Stomach (tissue), 9 donors: Measurements from ENCODE around the gene APEH. TPM values are rescaled to one million over a fixed set of nuclear protein-coding genes. Genes with fewer than 3 reads are reported as not detected.

ENCODE experiments used
- DNase-seq, 2 donors: peaks; one replicate each; pipeline versions ENCODE4 v3.0.0 to v3.0.0-alpha.2; 2013 to 2019
- H3K27ac ChIP-seq, 5 donors: fragments of 200-600 bp in 4 of 5; sonication (generic) in 4 of 5; one replicate each; pipeline ENCODE4 v1.5.1; 2013 to 2019; ENCODE audit warnings: mild to moderate bottlenecking in 1 of 5, moderate library complexity in 1 of 5
- H3K27me3 ChIP-seq, 3 donors: fragments of 200-600 bp; sonication (generic); one replicate each; pipeline ENCODE4 v1.5.1; 2017 to 2019; ENCODE audit warnings: mixed run types in 1 of 3
- H3K36me3 ChIP-seq, 4 donors: fragments of 200-600 bp; sonication (generic); 1 replicate in 3 of 4; 2 replicates in 1 of 4; pipeline ENCODE4 v1.5.1; 2016 to 2019
- H3K4me1 ChIP-seq, 4 donors: fragments of 200-600 bp; sonication (generic); one replicate each; pipeline ENCODE4 v1.5.1; 2016 to 2019
- H3K4me3 ChIP-seq, 4 donors: fragments of 200-600 bp; sonication (generic) in 3 of 4; one replicate each; pipeline ENCODE4 v1.5.1; 2016 to 2019; ENCODE audit warnings: mild to moderate bottlenecking in 1 of 4
- H3K9me3 ChIP-seq, 4 donors: fragments of 200-600 bp; sonication (generic); one replicate each; pipeline ENCODE4 v1.5.1; 2016 to 2019
- EP300 ChIP-seq: sonication (generic); formaldehyde crosslinking; IDR thresholded peaks from one replicate; pipeline ENCODE4 v1.6.1; 2017; ENCODE audit warnings: antibody characterized with exemption
- POLR2A ChIP-seq, 4 donors: fragments of 450-650 bp; IDR thresholded peaks; one replicate each; pipeline ENCODE4 v1.6.1; 2016; ENCODE audit warnings: antibody characterized with exemption in 4 of 4, control low read depth in 2 of 4, mild to moderate bottlenecking in 1 of 4, moderate library complexity in 1 of 4
- POLR2AphosphoS5 ChIP-seq, 3 donors: sonication (generic); formaldehyde crosslinking; IDR thresholded peaks; one replicate each; pipeline ENCODE4 v1.6.1; 2016; ENCODE audit warnings: antibody characterized with exemption in 3 of 3
- WGBS, 5 donors: extraction: QIAGEN DNeasy Blood & Tissue Kit in 3 of 5; methylation state at CpG; one replicate each; pipeline versions ENCODE4 v1.1.5 to v1.1.7; 2013 to 2018; 5-methylcytosine and 5-hydroxymethylcytosine counted together
- intact Hi-C: fragments of 100-400 bp; cut with DNase I; formaldehyde crosslinking; loops from one replicate; pipeline ENCODE4 v1.15.1; 2023; ENCODE audit warnings: low total_unique reads
- polyA plus RNA-seq, 3 donors: library from polyadenylated mRNA; stranded (reverse); fragments of 200-250 nt; gene quantifications; one replicate each; pipeline ENCODE4 v1.2.3, GENCODE V29; 2013
- small RNA-seq, 4 donors: library from RNA; depleted of rRNA; stranded (forward); fragments of <200 nt; gene quantifications; one replicate each; pipeline ENCODE3, GENCODE V24; 2016
- total RNA-seq, 5 donors: library from RNA; depleted of rRNA; stranded (reverse); fragments of >200 nt; gene quantifications; one replicate each; pipeline versions ENCODE4 v1.1.0 to v1.2.3, GENCODE V29; 2014 to 2016
- TF ChIP-seq, protein P1 (sequence below), 7 experiments: fragments of 450-650 bp in 4 of 7; fragments of 200-600 bp in 3 of 7; sonication (generic) in 3 of 7; IDR thresholded peaks; one replicate each; pipeline ENCODE4 v1.5.1; 2016 to 2019; ENCODE audit warnings: antibody characterized with exemption in 7 of 7, control low read depth in 2 of 7, mild to moderate bottlenecking in 1 of 7
- donor health status: healthy with polysubstance abuse.
- donor health status: Bipolar disorder and iron deficiency.
- donor health status: healthy.

APEH gene
- total and polyA plus RNA-seq, 8 donors = 23.9 to 104 (median 47.7) TPM

DNA sequence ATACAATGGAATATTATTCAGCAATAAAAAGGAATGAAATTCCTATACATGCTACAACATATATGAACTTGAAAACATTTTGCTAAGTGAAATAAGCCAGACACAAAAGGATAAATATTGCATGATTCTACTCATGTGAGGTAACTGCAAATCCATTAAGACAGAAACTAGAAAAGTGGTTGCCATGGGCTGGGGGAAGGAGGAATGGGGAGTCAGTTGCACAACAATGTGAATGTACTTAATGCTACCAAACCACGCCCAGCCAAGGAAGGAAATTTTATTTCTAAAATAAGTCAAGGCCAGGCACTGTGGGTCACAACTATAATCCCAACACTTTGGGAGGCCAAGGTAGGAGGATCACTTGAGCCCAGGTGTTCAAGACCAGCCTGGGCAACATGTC, 59.4 kb downstream of the APEH start:
- Histone ChIP-seq H3K36me3 (peaks cover 52 to 99% (median 95%) of the 10 kb centered on the region in 4 donors), H3K4me3 (no peak overlapping the region), H3K27ac (no peak overlapping the region), H3K4me1 (no peaks in the 10 kb centered on the region), H3K27me3 (no peaks in the 10 kb centered on the region), H3K9me3 (no peaks in the 10 kb centered on the region)
- no peak for DNase-seq
- TF ChIP-seq EP300 (no peak), POLR2AphosphoS5 (IDR thresholded peaks at IDR 0.05) (no peak), POLR2A (IDR thresholded peaks at IDR 0.05) (no peak)
- TF ChIP-seq, protein P1, sequence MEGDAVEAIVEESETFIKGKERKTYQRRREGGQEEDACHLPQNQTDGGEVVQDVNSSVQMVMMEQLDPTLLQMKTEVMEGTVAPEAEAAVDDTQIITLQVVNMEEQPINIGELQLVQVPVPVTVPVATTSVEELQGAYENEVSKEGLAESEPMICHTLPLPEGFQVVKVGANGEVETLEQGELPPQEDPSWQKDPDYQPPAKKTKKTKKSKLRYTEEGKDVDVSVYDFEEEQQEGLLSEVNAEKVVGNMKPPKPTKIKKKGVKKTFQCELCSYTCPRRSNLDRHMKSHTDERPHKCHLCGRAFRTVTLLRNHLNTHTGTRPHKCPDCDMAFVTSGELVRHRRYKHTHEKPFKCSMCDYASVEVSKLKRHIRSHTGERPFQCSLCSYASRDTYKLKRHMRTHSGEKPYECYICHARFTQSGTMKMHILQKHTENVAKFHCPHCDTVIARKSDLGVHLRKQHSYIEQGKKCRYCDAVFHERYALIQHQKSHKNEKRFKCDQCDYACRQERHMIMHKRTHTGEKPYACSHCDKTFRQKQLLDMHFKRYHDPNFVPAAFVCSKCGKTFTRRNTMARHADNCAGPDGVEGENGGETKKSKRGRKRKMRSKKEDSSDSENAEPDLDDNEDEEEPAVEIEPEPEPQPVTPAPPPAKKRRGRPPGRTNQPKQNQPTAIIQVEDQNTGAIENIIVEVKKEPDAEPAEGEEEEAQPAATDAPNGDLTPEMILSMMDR (IDR thresholded peaks at IDR 0.05) = no peak
- 83 to 97% (median 93%) methylated on average over 1 of the region's 1 CpG for WGBS, 5 donors
- intact Hi-C loops = no loop called here

Small RNAs within 50 kb of the gene (small RNA-seq; reads per million reads assigned to genes)
- 0 reads per million in 4 donors for gene AMIGO3

Other genes starting within 250 kb of the APEH start
- gene NICN1, start 245.0 kb upstream of the APEH start, total RNA-seq = 10 to 100 TPM in 3 of 5 donors, 1 to 10 TPM in 2; 2.3 to 19.7 (median 10.6) TPM
- gene NICN1, start 245.0 kb upstream of the APEH start, polyA plus RNA-seq = 1 to 10 TPM; 3.5 to 7.3 (median 4.5) TPM
- 100 to 1,000 TPM in 1 of 5 donors, 10 to 100 TPM in 4; 29.8 to 144 (median 67.5) TPM for gene DAG1, start 204.1 kb upstream of the APEH start, total RNA-seq
- gene DAG1, start 204.1 kb upstream of the APEH start, polyA plus RNA-seq = 10 to 100 TPM in 2 of 3 donors, 1 to 10 TPM in 1; 4.1 to 21.9 (median 13.1) TPM
- 1 to 10 TPM in 3 of 5 donors, under 1 TPM in 1, not detected in 1; 0.37 to 4.5 (median 1.5) TPM for gene BSN, start 119.9 kb upstream of the APEH start, total RNA-seq
- gene BSN, start 119.9 kb upstream of the APEH start, polyA plus RNA-seq = under 1 TPM in 2 of 3 donors, not detected in 1; 0.03 to 0.06 TPM
- gene MST1, start 15.1 kb downstream of the APEH start, total RNA-seq = 100 to 1,000 TPM in 2 of 5 donors, 10 to 100 TPM in 2, 1 to 10 TPM in 1; 6.7 to 172 (median 14.9) TPM
- 10 to 100 TPM; 18.9 to 36.9 (median 20.5) TPM for gene MST1, start 15.1 kb downstream of the APEH start, polyA plus RNA-seq
- 10 to 100 TPM; 19.6 to 75.4 (median 33.3) TPM for gene RNF123, start 15.2 kb downstream of the APEH start, total RNA-seq
- 10 to 100 TPM; 18.1 to 22.8 (median 22.0) TPM for gene RNF123, start 15.2 kb downstream of the APEH start, polyA plus RNA-seq
- 1 to 10 TPM in 1 of 5 donors, not detected in 4; 1.3 TPM for gene AMIGO3, start 45.3 kb downstream of the APEH start, total RNA-seq
- under 1 TPM; 0.19 to 0.83 (median 0.76) TPM for gene AMIGO3, start 45.3 kb downstream of the APEH start, polyA plus RNA-seq
- gene GMPPB, start 49.6 kb downstream of the APEH start, total RNA-seq = 10 to 100 TPM; 26.3 to 81.7 (median 39.3) TPM
- 10 to 100 TPM; 14.4 to 33.6 (median 27.3) TPM for gene GMPPB, start 49.6 kb downstream of the APEH start, polyA plus RNA-seq
- gene IP6K1, start 112.2 kb downstream of the APEH start, total RNA-seq = 10 to 100 TPM; 16.8 to 68.3 (median 36.4) TPM
- 10 to 100 TPM in 2 of 3 donors, 1 to 10 TPM in 1; 7.7 to 16.1 (median 11.5) TPM for gene IP6K1, start 112.2 kb downstream of the APEH start, polyA plus RNA-seq
- gene CDHR4, start 125.5 kb downstream of the APEH start, total RNA-seq = under 1 TPM in 2 of 5 donors, not detected in 3; under 0.01 to 0.73 TPM
- gene CDHR4, start 125.5 kb downstream of the APEH start, polyA plus RNA-seq = under 1 TPM in 1 of 3 donors, not detected in 2; 0.18 TPM
- gene INKA1, start 128.9 kb downstream of the APEH start, total RNA-seq = 1 to 10 TPM in 3 of 5 donors, not detected in 2; 1.8 to 3.3 (median 2.3) TPM
- gene INKA1, start 128.9 kb downstream of the APEH start, polyA plus RNA-seq = 10 to 100 TPM in 1 of 3 donors, 1 to 10 TPM in 2; 4.4 to 15.0 (median 5.5) TPM
- gene UBA7, start 139.6 kb downstream of the APEH start, total RNA-seq = 100 to 1,000 TPM in 1 of 5 donors, 10 to 100 TPM in 4; 36.2 to 250 (median 76.3) TPM
- 10 to 100 TPM; 27.2 to 56.2 (median 30.2) TPM for gene UBA7, start 139.6 kb downstream of the APEH start, polyA plus RNA-seq
- 1 to 10 TPM in 3 of 5 donors, not detected in 2; 2.3 to 7.0 (median 2.8) TPM for gene TRAIP, start 182.2 kb downstream of the APEH start, total RNA-seq
- 1 to 10 TPM; 1.5 to 4.3 (median 2.0) TPM for gene TRAIP, start 182.2 kb downstream of the APEH start, polyA plus RNA-seq
- 1 to 10 TPM in 1 of 5 donors, not detected in 4; 1.5 TPM for gene CAMKV, start 195.6 kb downstream of the APEH start, total RNA-seq
- gene CAMKV, start 195.6 kb downstream of the APEH start, polyA plus RNA-seq = under 1 TPM in 1 of 3 donors, not detected in 2; 0.03 TPM
- 100 to 1,000 TPM in 3 of 5 donors, 10 to 100 TPM in 2; 22.4 to 386 (median 181) TPM for gene MST1R, start 229.5 kb downstream of the APEH start, total RNA-seq
- gene MST1R, start 229.5 kb downstream of the APEH start, polyA plus RNA-seq = 10 to 100 TPM; 15.9 to 59.0 (median 31.8) TPM